ENCODE measurements around the gene TNIK. TPM values are rescaled to one million over a fixed set of nuclear protein-coding genes. Genes with fewer than 3 reads are reported as not detected.

TNIK gene
- total RNA-seq, 4 donors from 2014 or later = 32.9 to 41.7 (median 38.0) TPM

- WGBS, 2 donors (ENCODE audit: low coverage in 1 of 2) = 100% methylated on average over 2 of the region's 4 CpGs
- H3K4me3 ChIP-seq = no peak overlapping the region
- TF ChIP-seq POLR2AphosphoS5 (IDR thresholded peaks at IDR 0.05) (no peak), EP300 (IDR thresholded peaks at IDR 0.05) (no peak), CTCF (IDR thresholded peaks at IDR 0.05) (no peak), POLR2A (IDR thresholded peaks at IDR 0.05) (no peak)
- no peaks in the 10 kb centered on the region for H3K27me3 ChIP-seq
- H3K9me3 ChIP-seq = no peaks in the 10 kb centered on the region
- peaks cover 0 to 56% of the 10 kb centered on the region in 2 donors for H3K36me3 ChIP-seq
- no peak for ATAC-seq
- peaks cover 0 to 18% (median 4%) of the 10 kb centered on the region in 3 donors for H3K4me1 ChIP-seq
- no peak overlapping the region for H3K27ac ChIP-seq
Measured at GRCh38 chr3:171155122-171155700, 305.0 kb downstream of the TNIK start.

GRCh38 chr3:171150945-171151344, 309.3 kb downstream of the TNIK start:
- Histone ChIP-seq H3K4me1 (peaks cover 0 to 18% (median 4%) of the 10 kb centered on the region in 3 donors), H3K36me3 (peaks cover 0 to 40% of the 10 kb centered on the region in 2 donors), H3K27ac (no peak overlapping the region), H3K27me3 (no peaks in the 10 kb centered on the region), H3K4me3 (no peak overlapping the region), H3K9me3 (no peaks in the 10 kb centered on the region)
- no peak for ATAC-seq
- TF ChIP-seq POLR2AphosphoS5 (IDR thresholded peaks at IDR 0.05) = no peak
- TF ChIP-seq CTCF (IDR thresholded peaks at IDR 0.05) = no peak
- TF ChIP-seq POLR2A (IDR thresholded peaks at IDR 0.05) = no peak
- no peak for TF ChIP-seq EP300 (IDR thresholded peaks at IDR 0.05)
- 28 to 61% methylated on average over 2 of the region's 2 CpGs for WGBS, 2 donors (ENCODE audit: low coverage in 1 of 2)

GRCh38 chr3:171149526-171150116, 310.6 kb downstream of the TNIK start:
- no peak for ATAC-seq
- H3K4me1 ChIP-seq = peaks cover 0 to 18% (median 4%) of the 10 kb centered on the region in 3 donors

GRCh38 chr3:171145798-171146197, 314.4 kb downstream of the TNIK start:
- WGBS, 2 donors (ENCODE audit: low coverage in 1 of 2) = 89 to 92% methylated on average over 2 to 3 of the region's 3 CpGs
- TF ChIP-seq POLR2A (IDR thresholded peaks at IDR 0.05) (no peak), POLR2AphosphoS5 (IDR thresholded peaks at IDR 0.05) (no peak), EP300 (IDR thresholded peaks at IDR 0.05) (no peak), CTCF (IDR thresholded peaks at IDR 0.05) (no peak)
- H3K9me3 ChIP-seq = no peaks in the 10 kb centered on the region
- peaks cover 0 to 7% (median 0%) of the 10 kb centered on the region in 3 donors for H3K4me1 ChIP-seq
- no peak overlapping the region for H3K4me3 ChIP-seq
- H3K36me3 ChIP-seq = peaks cover 0 to 42% of the 10 kb centered on the region in 2 donors
- H3K27ac ChIP-seq = no peak overlapping the region
- ATAC-seq = no peak
- no peaks in the 10 kb centered on the region for H3K27me3 ChIP-seq

More at GRCh38 chr3:171149526-171150116, 310.6 kb downstream of the TNIK start:
- no peak overlapping the region for H3K27ac ChIP-seq
- H3K4me3 ChIP-seq = no peak overlapping the region
- no peaks in the 10 kb centered on the region for H3K27me3 ChIP-seq
- peaks cover 0 to 28% of the 10 kb centered on the region in 2 donors for H3K36me3 ChIP-seq
- TF ChIP-seq POLR2A (IDR thresholded peaks at IDR 0.05) (no peak), POLR2AphosphoS5 (IDR thresholded peaks at IDR 0.05) (no peak), CTCF (IDR thresholded peaks at IDR 0.05) (no peak), EP300 (IDR thresholded peaks at IDR 0.05) (no peak)
- H3K9me3 ChIP-seq = no peaks in the 10 kb centered on the region
- 70 to 100% methylated on average over 1 to 2 of the region's 7 CpGs for WGBS, 2 donors (ENCODE audit: low coverage in 1 of 2)

GRCh38 chr3:171142985-171143384, 317.2 kb downstream of the TNIK start:
- Histone ChIP-seq H3K36me3 (peaks cover 0 to 58% of the 10 kb centered on the region in 2 donors), H3K27me3 (no peaks in the 10 kb centered on the region), H3K9me3 (no peaks in the 10 kb centered on the region), H3K4me1 (peaks cover 0 to 3% (median 0%) of the 10 kb centered on the region in 3 donors), H3K4me3 (no peak overlapping the region), H3K27ac (no peak overlapping the region)
- no peak for ATAC-seq
- TF ChIP-seq CTCF (IDR thresholded peaks at IDR 0.05) (no peak), POLR2AphosphoS5 (IDR thresholded peaks at IDR 0.05) (no peak), POLR2A (IDR thresholded peaks at IDR 0.05) (no peak)
- WGBS, 2 donors (ENCODE audit: low coverage in 1 of 2) = 50 to 81% methylated on average over 1 to 5 of the region's 5 CpGs

All from gastroesophageal sphincter (tissue), 4 donors.